ENCODE results near the gene MAP3K13.

The MAP3K13 gene

GRCh38 chr3:185353823-185354614, 8.9 kb upstream of the MAP3K13 start:
- no peak overlapping the region for H4K91ac ChIP-seq (ENCODE audit: low read depth, low read length, poor library complexity)
- H3K36me3 ChIP-seq (replicated peaks in 1 of 2; ENCODE audit: control insufficient read depth in 2 of 2, insufficient read depth in 2 of 2, low read length in 2 of 2) = no peaks in the 10 kb centered on the region
- no peaks in the 10 kb centered on the region for H3K9me3 ChIP-seq (replicated peaks in 1 of 2; ENCODE audit: control insufficient read depth in 2 of 2, insufficient read depth in 1 of 2, low read depth in 1 of 2, low read length in 2 of 2)
- no peak overlapping the region for H3K18ac ChIP-seq (ENCODE audit: low read length)
- peak; percentile 80 for DNase-seq (ENCODE audit: low spot score)
- no peak overlapping the region for H2AK5ac ChIP-seq (ENCODE audit: low read depth, low read length)
- no peak overlapping the region for H3K27ac ChIP-seq (replicated peaks; ENCODE audit: low read length)
- H4K8ac ChIP-seq (ENCODE audit: low read depth, low read length) = no peak overlapping the region
- H3K27me3 ChIP-seq (ENCODE audit: control insufficient read depth in 3 of 3, insufficient read depth in 3 of 3, low read depth in 1 of 3, low read length in 3 of 3) = no peaks in the 10 kb centered on the region
- no peak overlapping the region for H3K4me2 ChIP-seq (ENCODE audit: insufficient read depth, low read length, poor library complexity, severe bottlenecking)
- no peak overlapping the region for H2AFZ ChIP-seq (ENCODE audit: low read length)
- H2BK15ac ChIP-seq (ENCODE audit: low read length) = no peak overlapping the region
- no peak overlapping the region for H3K4me3 ChIP-seq (ENCODE audit: low read length in 2 of 2)
- H3K79me1 ChIP-seq (ENCODE audit: low read depth, low read length) = no peaks in the 10 kb centered on the region
- no peaks in the 10 kb centered on the region for H3K4me1 ChIP-seq (ENCODE audit: control insufficient read depth in 2 of 2, insufficient read depth in 1 of 2, low read depth in 1 of 2, low read length in 2 of 2)
- no peak overlapping the region for H2BK12ac ChIP-seq (ENCODE audit: low read length)
- no CpG with 5 or more reads among the region's 13 CpGs for WGBS, 2 donors (ENCODE audit: extremely low coverage in 2 of 2, insufficient read length in 2 of 2, insufficient replicate concordance in 1 of 2)
- H3K9ac ChIP-seq (ENCODE audit: low read depth, low read length, poor library complexity) = no peak overlapping the region
- no peak overlapping the region for H2BK120ac ChIP-seq (ENCODE audit: low read depth, low read length)
- no peak overlapping the region for H3K4ac ChIP-seq (ENCODE audit: low read length)
- no peak overlapping the region for H3K23ac ChIP-seq (ENCODE audit: low read depth, low read length, poor library complexity)
- no peak overlapping the region for H3K14ac ChIP-seq (ENCODE audit: low read length)
- no peak overlapping the region for H2BK5ac ChIP-seq (ENCODE audit: low read length)

GRCh38 chr3:185356499-185356898, 6.4 kb upstream of the MAP3K13 start:
- H2BK15ac ChIP-seq (ENCODE audit: low read length) = no peak overlapping the region
- no peak overlapping the region for H4K8ac ChIP-seq (ENCODE audit: low read depth, low read length)
- no peak overlapping the region for H2BK120ac ChIP-seq (ENCODE audit: low read depth, low read length)
- no peaks in the 10 kb centered on the region for H3K9me3 ChIP-seq (replicated peaks in 1 of 2; ENCODE audit: control insufficient read depth in 2 of 2, insufficient read depth in 1 of 2, low read depth in 1 of 2, low read length in 2 of 2)
- no CpG with 5 or more reads among the region's 5 CpGs for WGBS, 2 donors (ENCODE audit: extremely low coverage in 2 of 2, insufficient read length in 2 of 2, insufficient replicate concordance in 1 of 2)
- no peaks in the 10 kb centered on the region for H3K4me1 ChIP-seq (ENCODE audit: control insufficient read depth in 2 of 2, insufficient read depth in 1 of 2, low read depth in 1 of 2, low read length in 2 of 2)
- H3K9ac ChIP-seq (ENCODE audit: low read depth, low read length, poor library complexity) = no peak overlapping the region
- no peak overlapping the region for H2BK12ac ChIP-seq (ENCODE audit: low read length)
- no peak overlapping the region for H2AK5ac ChIP-seq (ENCODE audit: low read depth, low read length)
- DNase-seq (ENCODE audit: low spot score) = no peak
- H4K91ac ChIP-seq (ENCODE audit: low read depth, low read length, poor library complexity) = no peak overlapping the region
- no peaks in the 10 kb centered on the region for H3K79me1 ChIP-seq (ENCODE audit: low read depth, low read length)
- H2AFZ ChIP-seq (ENCODE audit: low read length) = no peak overlapping the region
- H2BK5ac ChIP-seq (ENCODE audit: low read length) = no peak overlapping the region
- H3K27me3 ChIP-seq (ENCODE audit: control insufficient read depth in 3 of 3, insufficient read depth in 3 of 3, low read depth in 1 of 3, low read length in 3 of 3) = no peaks in the 10 kb centered on the region
- H3K4ac ChIP-seq (ENCODE audit: low read length) = no peak overlapping the region
- no peak overlapping the region for H3K4me3 ChIP-seq (ENCODE audit: low read length in 2 of 2)
- H3K18ac ChIP-seq (ENCODE audit: low read length) = no peak overlapping the region
- no peak overlapping the region for H3K27ac ChIP-seq (replicated peaks; ENCODE audit: low read length)
- no peak overlapping the region for H3K4me2 ChIP-seq (ENCODE audit: insufficient read depth, low read length, poor library complexity, severe bottlenecking)
- no peak overlapping the region for H3K14ac ChIP-seq (ENCODE audit: low read length)
- H3K36me3 ChIP-seq (replicated peaks in 1 of 2; ENCODE audit: control insufficient read depth in 2 of 2, insufficient read depth in 2 of 2, low read length in 2 of 2) = no peaks in the 10 kb centered on the region
- H3K23ac ChIP-seq (ENCODE audit: low read depth, low read length, poor library complexity) = no peak overlapping the region

DNA sequence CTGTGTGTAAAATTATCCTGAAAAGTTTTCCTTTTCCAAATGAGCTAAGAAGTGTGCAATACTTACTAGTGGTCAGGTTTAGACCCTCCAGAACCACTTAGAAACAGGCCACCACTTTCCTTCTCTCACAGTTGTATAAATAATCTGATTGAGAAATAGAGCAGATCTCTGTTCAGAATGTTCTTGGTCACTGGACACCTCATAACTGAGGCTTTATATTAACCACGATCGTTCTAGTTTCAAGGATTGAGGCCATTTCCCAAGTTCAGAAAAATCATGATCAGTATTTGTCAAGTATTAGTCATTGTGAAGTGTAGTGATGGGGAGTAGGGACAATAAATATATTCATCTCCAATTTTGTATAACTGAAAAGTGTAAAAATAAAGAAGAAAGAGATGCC, 1.0 kb upstream of the MAP3K13 start:
- no peaks in the 10 kb centered on the region for H3K9me3 ChIP-seq (replicated peaks in 1 of 2; ENCODE audit: control insufficient read depth in 2 of 2, insufficient read depth in 1 of 2, low read depth in 1 of 2, low read length in 2 of 2)
- H3K79me1 ChIP-seq (ENCODE audit: low read depth, low read length) = no peaks in the 10 kb centered on the region
- H3K18ac ChIP-seq (ENCODE audit: low read length) = no peak overlapping the region
- H3K14ac ChIP-seq (ENCODE audit: low read length) = no peak overlapping the region
- no peak overlapping the region for H3K4me2 ChIP-seq (ENCODE audit: insufficient read depth, low read length, poor library complexity, severe bottlenecking)
- no peak overlapping the region for H4K91ac ChIP-seq (ENCODE audit: low read depth, low read length, poor library complexity)
- no peak for DNase-seq (ENCODE audit: low spot score)
- H2BK12ac ChIP-seq (ENCODE audit: low read length) = no peak overlapping the region
- peaks cover 0 to 6% (median 0%) of the 10 kb centered on the region in 3 experiments for H3K27me3 ChIP-seq (ENCODE audit: control insufficient read depth in 3 of 3, insufficient read depth in 3 of 3, low read depth in 1 of 3, low read length in 3 of 3)
- no peaks in the 10 kb centered on the region for H3K36me3 ChIP-seq (replicated peaks in 1 of 2; ENCODE audit: control insufficient read depth in 2 of 2, insufficient read depth in 2 of 2, low read length in 2 of 2)
- H3K27ac ChIP-seq (replicated peaks; ENCODE audit: low read length) = no peak overlapping the region
- H3K9ac ChIP-seq (ENCODE audit: low read depth, low read length, poor library complexity) = no peak overlapping the region
- H2AFZ ChIP-seq (ENCODE audit: low read length) = no peak overlapping the region
- no peak overlapping the region for H2BK120ac ChIP-seq (ENCODE audit: low read depth, low read length)
- no peak overlapping the region for H3K4me3 ChIP-seq (ENCODE audit: low read length in 2 of 2)
- H2BK5ac ChIP-seq (ENCODE audit: low read length) = no peak overlapping the region
- H3K4ac ChIP-seq (ENCODE audit: low read length) = no peak overlapping the region
- H3K23ac ChIP-seq (ENCODE audit: low read depth, low read length, poor library complexity) = no peak overlapping the region
- no peak overlapping the region for H2BK15ac ChIP-seq (ENCODE audit: low read length)
- H2AK5ac ChIP-seq (ENCODE audit: low read depth, low read length) = no peak overlapping the region
- H3K4me1 ChIP-seq (ENCODE audit: control insufficient read depth in 2 of 2, insufficient read depth in 1 of 2, low read depth in 1 of 2, low read length in 2 of 2) = peaks cover 0 to 9% of the 10 kb centered on the region in 2 donors
- WGBS, 2 donors (ENCODE audit: extremely low coverage in 2 of 2, insufficient read length in 2 of 2, insufficient replicate concordance in 1 of 2) = no CpG with 5 or more reads among the region's 2 CpGs
- H4K8ac ChIP-seq (ENCODE audit: low read depth, low read length) = no peak overlapping the region

DNA sequence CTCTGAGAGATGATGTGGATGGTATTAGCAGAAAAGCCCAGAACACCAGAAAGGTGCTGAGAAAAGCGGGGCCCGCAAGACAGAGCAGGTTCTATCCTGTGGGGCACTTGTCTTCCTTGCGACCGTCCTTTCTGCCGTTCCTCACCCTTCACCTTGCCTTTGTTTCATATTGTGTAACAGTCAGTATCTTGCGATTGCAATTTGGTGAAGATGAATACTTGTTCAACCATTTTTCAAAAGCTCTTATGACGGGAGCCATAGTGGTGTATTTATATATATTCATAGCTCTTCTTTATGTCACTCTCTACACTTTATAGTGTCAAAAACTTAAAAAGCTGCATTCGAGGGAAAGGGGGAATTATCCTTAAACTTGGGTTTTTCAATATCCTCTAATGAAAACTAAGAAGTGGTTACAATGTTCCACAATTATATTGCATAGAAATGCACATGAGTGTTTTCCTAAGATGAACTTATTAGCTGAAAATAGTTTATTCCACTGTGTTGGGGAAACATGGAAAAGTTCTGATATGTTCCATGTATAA, 797 bp downstream of the MAP3K13 start:
- Histone ChIP-seq H4K91ac (ENCODE audit: low read depth, low read length, poor library complexity) (no peak overlapping the region), H4K8ac (ENCODE audit: low read depth, low read length) (no peak overlapping the region), H2BK15ac (ENCODE audit: low read length) (no peak overlapping the region), H3K14ac (ENCODE audit: low read length) (no peak overlapping the region), H2BK12ac (ENCODE audit: low read length) (no peak overlapping the region), H3K18ac (ENCODE audit: low read length) (no peak overlapping the region), H3K9me3 (replicated peaks in 1 of 2; ENCODE audit: control insufficient read depth in 2 of 2, insufficient read depth in 1 of 2, low read depth in 1 of 2, low read length in 2 of 2) (no peaks in the 10 kb centered on the region), H3K4me2 (ENCODE audit: insufficient read depth, low read length, poor library complexity, severe bottlenecking) (peak overlapping the region; percentile 73), H3K4me1 (ENCODE audit: control insufficient read depth in 2 of 2, insufficient read depth in 1 of 2, low read depth in 1 of 2, low read length in 2 of 2) (peaks cover 0 to 9% of the 10 kb centered on the region in 2 donors), H3K4me3 (ENCODE audit: low read length in 2 of 2) (peak overlapping the region; percentile 61 to 72), H2BK5ac (ENCODE audit: low read length) (no peak overlapping the region), H3K27ac (replicated peaks; ENCODE audit: low read length) (no peak overlapping the region), H2BK120ac (ENCODE audit: low read depth, low read length) (no peak overlapping the region), H2AFZ (ENCODE audit: low read length) (peak overlapping the region; percentile 93), H3K9ac (ENCODE audit: low read depth, low read length, poor library complexity) (no peak overlapping the region), H3K79me1 (ENCODE audit: low read depth, low read length) (no peaks in the 10 kb centered on the region), H3K4ac (ENCODE audit: low read length) (no peak overlapping the region), H3K23ac (ENCODE audit: low read depth, low read length, poor library complexity) (no peak overlapping the region), H3K27me3 (ENCODE audit: control insufficient read depth in 3 of 3, insufficient read depth in 3 of 3, low read depth in 1 of 3, low read length in 3 of 3) (peaks cover 0 to 6% (median 0%) of the 10 kb centered on the region in 3 experiments), H2AK5ac (ENCODE audit: low read depth, low read length) (no peak overlapping the region), H3K36me3 (replicated peaks in 1 of 2; ENCODE audit: control insufficient read depth in 2 of 2, insufficient read depth in 2 of 2, low read length in 2 of 2) (no peaks in the 10 kb centered on the region)
- no CpG with 5 or more reads among the region's 8 CpGs for WGBS, 2 donors (ENCODE audit: extremely low coverage in 2 of 2, insufficient read length in 2 of 2, insufficient replicate concordance in 1 of 2)
- DNase-seq (ENCODE audit: low spot score) = no peak
